Endothelial cell of umbilical vein (primary cell): Measurements from ENCODE around the gene SNX9. TPM values are rescaled to one million over a fixed set of nuclear protein-coding genes. Genes with fewer than 3 reads are reported as not detected.

Experiments
- BruUV-seq: library from RNA; stranded (reverse); fragments of 400-500 nt; replicated peaks from 2 replicates; lab custom pipeline; 2021; lab: Mats Ljungman, UMichigan
- CTCF ChIA-PET: fragments of 300-600, 350-600 bp; sonication (Branson Sonifier 250); formaldehyde crosslinking; loops from one replicate; lab custom pipeline; 2021; ENCODE audit warnings: antibody characterized with exemption, inconsistent platforms; lab: Charles Lee
- POLR2A ChIA-PET: fragments of 300-600, 350-600 bp; sonication (Branson Sonifier 250); formaldehyde crosslinking; loops from one replicate; lab custom pipeline; 2021; ENCODE audit warnings: antibody characterized with exemption, inconsistent platforms; lab: Charles Lee
- DNase-seq: peaks from one replicate; pipeline ENCODE4 v3.0.0-alpha.2; 2011; ENCODE audit warnings: low read depth, low spot score
- FAIRE-seq: peaks from 2 replicates; lab custom pipeline; 2011; peaks lifted over from hg19 to GRCh38; lab: Jason Lieb, UNC
- H2AFZ ChIP-seq: 2 replicates; pipeline ENCODE4 v1.6.0; 2012; ENCODE audit warnings: low read depth, low read length, control low read depth, inconsistent platforms
- H3K27ac ChIP-seq: 2 replicates; pipeline ENCODE4 v1.5.1; 2011; ENCODE audit warnings: low read depth, mild to moderate bottlenecking, control low read depth, low read length, moderate library complexity; ENCODE audit not compliant: insufficient read depth
- H3K27me3 ChIP-seq, 2 experiments: 2 replicates each; pipeline versions ENCODE4 v1.6.0 to v1.6.1; 2011; ENCODE audit warnings: low read length in 2 of 2, mixed read lengths in 1 of 2; ENCODE audit not compliant: control insufficient read depth in 2 of 2, insufficient read depth in 2 of 2
- H3K36me3 ChIP-seq, 2 experiments: 2 replicates in 1 of 2; 3 replicates in 1 of 2; pipeline ENCODE4 v1.5.1; 2011; ENCODE audit warnings: low read length in 2 of 2, mild to moderate bottlenecking in 1 of 2, moderate library complexity in 1 of 2; ENCODE audit not compliant: control insufficient read depth in 2 of 2, insufficient read depth in 2 of 2; ENCODE audit errors: extremely low read depth in 1 of 2
- H3K4me1 ChIP-seq: 3 replicates; pipeline ENCODE4 v1.5.1; 2011; ENCODE audit warnings: mild to moderate bottlenecking, low read length; ENCODE audit not compliant: control insufficient read depth, insufficient read depth; ENCODE audit errors: extremely low read depth
- H3K4me2 ChIP-seq: 2 replicates; pipeline ENCODE4 v1.6.1; 2011; ENCODE audit warnings: low read length, control low read depth, mixed read lengths; ENCODE audit not compliant: insufficient read depth
- H3K4me3 ChIP-seq, 3 experiments: fragments of 200-600 bp in 1 of 3; sonication (generic), shearing (Covaris generic) in 1 of 3; replicated peaks in 1 of 3; 2 replicates each; pipeline ENCODE4 v1.5.1; 2011 to 2016; ENCODE audit warnings: control low read depth in 3 of 3, low read length in 3 of 3, mild to moderate bottlenecking in 2 of 3, inconsistent platforms in 1 of 3, low read depth in 1 of 3, moderate library complexity in 1 of 3; ENCODE audit not compliant: insufficient read depth in 1 of 3
- H3K79me2 ChIP-seq: 2 replicates; pipeline ENCODE4 v1.6.0; 2012; ENCODE audit warnings: low read length, inconsistent platforms; ENCODE audit not compliant: control insufficient read depth, insufficient read depth
- H3K9ac ChIP-seq: replicated peaks from 2 replicates; pipeline ENCODE3; 2011; ENCODE audit warnings: low read length, control low read depth; ENCODE audit not compliant: insufficient read depth; ENCODE audit errors: extremely low read depth
- H3K9me1 ChIP-seq: replicated peaks from 3 replicates; pipeline ENCODE4 v1.6.0; 2011; ENCODE audit warnings: mild to moderate bottlenecking, low read length; ENCODE audit not compliant: control insufficient read depth, insufficient read depth; ENCODE audit errors: extremely low read depth
- H3K9me3 ChIP-seq: replicated peaks from 2 replicates; pipeline ENCODE4 v1.5.1; 2012; ENCODE audit warnings: low read length, inconsistent platforms; ENCODE audit not compliant: control insufficient read depth, insufficient read depth
- H4K20me1 ChIP-seq: replicated peaks from 2 replicates; pipeline ENCODE3; 2011; ENCODE audit warnings: mild to moderate bottlenecking, low read length; ENCODE audit not compliant: control insufficient read depth, insufficient read depth; ENCODE audit errors: extremely low read depth
- CTCF ChIP-seq, 2 donors: IDR thresholded peaks; 1 replicate in 1 of 2; 2 replicates in 1 of 2; pipeline ENCODE4 v1.5.1; 2011; ENCODE audit warnings: low read length in 2 of 2, mild to moderate bottlenecking in 2 of 2, moderate library complexity in 2 of 2, control low read depth in 1 of 2, inconsistent platforms in 1 of 2, low read depth in 1 of 2; ENCODE audit not compliant: insufficient read depth in 1 of 2; ENCODE audit errors: extremely low read depth in 1 of 2
- EZH2 ChIP-seq: IDR thresholded peaks from 2 replicates; pipeline ENCODE4 v1.6.1; 2012; ENCODE audit warnings: borderline replicate concordance, low read depth, mild to moderate bottlenecking, moderate library complexity, low read length, inconsistent platforms; ENCODE audit not compliant: severe bottlenecking
- FOS ChIP-seq: IDR thresholded peaks from 2 replicates; pipeline ENCODE4 v1.6.1; 2011; ENCODE audit warnings: mild to moderate bottlenecking, low read length, moderate library complexity, borderline replicate concordance; ENCODE audit not compliant: insufficient read depth
- GATA2 ChIP-seq: IDR thresholded peaks from 2 replicates; pipeline ENCODE4 v1.7.0; 2011; ENCODE audit warnings: low read depth, mild to moderate bottlenecking, moderate library complexity, mixed read lengths, low read length; ENCODE audit not compliant: insufficient read length, insufficient read depth
- JUN ChIP-seq: IDR thresholded peaks from 2 replicates; pipeline ENCODE4 v1.6.1; 2011; ENCODE audit warnings: borderline replicate concordance, low read depth; ENCODE audit not compliant: insufficient read length, insufficient read depth
- POLR2A ChIP-seq: IDR thresholded peaks from 2 replicates; pipeline ENCODE4 v1.6.1; 2012; ENCODE audit warnings: low read depth, mild to moderate bottlenecking, control low read depth, low read length
- dilution Hi-C: fragments of 300-500 bp; cut with MboI; formaldehyde crosslinking; loops from one replicate; pipeline ENCODE4 v1.15.0; 2019; ENCODE audit warnings: low sequenced_read_pairs; ENCODE audit not compliant: extremely low pct_ligation_motif_present
- intact Hi-C: fragments of 100-400 bp; cut with micrococcal nuclease; formaldehyde crosslinking; loops from one replicate; pipeline ENCODE4 v1.10.0; 2022
- polyA plus RNA-seq, 4 experiments: library from polyadenylated mRNA; depleted of rRNA in 3 of 4; stranded (reverse) in 3 of 4; unstranded in 1 of 4; fragments of >200 nt; gene quantifications; 2 replicates each; pipeline versions ENCODE4 v1.2.1 to v1.2.3, GENCODE V29; 2011 to 2012; ENCODE audit warnings: missing spikeins in 1 of 4
- total RNA-seq: library from RNA; stranded (reverse); gene quantifications from 2 replicates; pipeline ENCODE4 v1.2.3, GENCODE V29; 2021
- TF ChIP-seq, protein P1 (sequence below): IDR thresholded peaks from 2 replicates; pipeline ENCODE4 v1.6.1; 2011; ENCODE audit not compliant: insufficient read depth, insufficient read length

SNX9 gene
- total and polyA plus RNA-seq, 2 donors (not counting 3 experiments of a cell fraction or from before 2014, with no cell fraction given), result 27.5 to 54.5 TPM

- intact Hi-C loops (no loop called here), dilution Hi-C loops (no loop called here)
- no peaks in the 10 kb centered on the region for H3K4me1 ChIP-seq
- H3K9me1 ChIP-seq, result no peaks in the 10 kb centered on the region
- no peak for TF ChIP-seq JUN
- no peak for TF ChIP-seq GATA2
- TF ChIP-seq, protein P1, sequence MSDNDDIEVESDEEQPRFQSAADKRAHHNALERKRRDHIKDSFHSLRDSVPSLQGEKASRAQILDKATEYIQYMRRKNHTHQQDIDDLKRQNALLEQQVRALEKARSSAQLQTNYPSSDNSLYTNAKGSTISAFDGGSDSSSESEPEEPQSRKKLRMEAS, result no peak
- no peak for TF ChIP-seq POLR2A
- H3K9ac ChIP-seq, result no peak overlapping the region
- ChIA-PET CTCF (no interaction called here), POLR2A (no interaction called here)
- no peaks in the 10 kb centered on the region for H3K36me3 ChIP-seq
- H3K79me2 ChIP-seq, result no peaks in the 10 kb centered on the region
- FAIRE-seq (no peak), DNase-seq (no peak)
- H3K9me3 ChIP-seq, result no peaks in the 10 kb centered on the region
- BruUV-seq, result no TSS peak
- H3K27ac ChIP-seq, result no peak overlapping the region
- no peak overlapping the region for H3K4me3 ChIP-seq
- H2AFZ ChIP-seq, result no peak overlapping the region
- no peak overlapping the region for H3K4me2 ChIP-seq
- H3K27me3 ChIP-seq, result no peaks in the 10 kb centered on the region
- no peaks in the 10 kb centered on the region for H4K20me1 ChIP-seq
Measured at GRCh38 chr6:157786221-157786620, 36.8 kb upstream of the SNX9 start.

DNA sequence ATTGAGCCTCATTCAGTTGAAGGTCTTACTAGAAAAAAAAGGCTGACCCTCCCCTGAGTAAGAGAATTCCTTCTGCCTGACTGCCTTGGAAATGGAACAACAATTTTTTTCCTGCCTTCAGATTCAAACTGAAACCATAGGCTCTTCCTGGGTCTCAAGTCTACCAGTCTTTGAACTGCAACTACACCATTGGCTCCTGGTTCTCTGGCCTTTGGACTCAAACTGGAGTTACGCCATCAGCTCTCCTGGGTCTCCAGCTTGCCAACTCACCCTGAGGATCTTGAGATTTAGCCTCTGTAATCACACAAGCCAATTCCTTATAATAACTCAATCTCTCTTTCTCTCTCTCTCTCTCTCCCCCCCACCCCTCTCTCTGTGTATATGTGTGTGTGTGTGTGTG lies 36.0 kb upstream of the SNX9 start:
- ChIA-PET POLR2A (no interaction called here), CTCF (interaction anchor here (1.4 kb wide), 1 partner anchor 46 kb away, joined by 3 read pairs; no protein-coding TSS in a partner anchor)
- Histone ChIP-seq H3K36me3 (no peaks in the 10 kb centered on the region), H3K79me2 (no peaks in the 10 kb centered on the region), H4K20me1 (no peaks in the 10 kb centered on the region), H3K27me3 (peaks cover 0 to 3% of the 10 kb centered on the region in 2 experiments), H3K9ac (no peak overlapping the region), H3K9me1 (no peaks in the 10 kb centered on the region), H3K4me1 (no peaks in the 10 kb centered on the region), H2AFZ (no peak overlapping the region), H3K27ac (no peak overlapping the region), H3K4me3 (no peak overlapping the region), H3K4me2 (no peak overlapping the region), H3K9me3 (no peaks in the 10 kb centered on the region)
- DNase-seq, result no peak
- no TSS peak for BruUV-seq
- dilution Hi-C loops, result no loop called here
- TF ChIP-seq POLR2A (no peak), GATA2 (no peak), CTCF (IDR thresholded peaks at IDR 0.05; ENCODE audit: extremely low read depth in 1 of 2, insufficient read depth in 1 of 2, low read depth in 1 of 2, low read length in 2 of 2) (no peak), JUN (no peak), EZH2 (no peak), FOS (no peak)
- TF ChIP-seq, protein P1, result no peak
- FAIRE-seq, result no peak
- intact Hi-C loops, result no loop called here
